Nephron progenitor cell (in vitro differentiated cells): ENCODE data around the gene MAP3K1.

Source experiments
- DNase-seq: peaks from one replicate; pipeline ENCODE4 v3.0.0; 2021
- H3K27ac Mint-ChIP-seq: 2 replicates; pipeline ENCODE4 v1.8.0; 2021; ENCODE audit warnings: mild to moderate bottlenecking, moderate library complexity, mixed read lengths
- H3K27me3 Mint-ChIP-seq: 2 replicates; pipeline ENCODE4 v1.8.0; 2021; ENCODE audit warnings: mild to moderate bottlenecking, low read depth, mixed read lengths; ENCODE audit not compliant: poor library complexity
- H3K36me3 Mint-ChIP-seq: 2 replicates; pipeline ENCODE4 v1.8.0; 2021; ENCODE audit warnings: low read depth, mixed read lengths
- H3K4me1 Mint-ChIP-seq: 2 replicates; pipeline ENCODE4 v1.8.0; 2021; ENCODE audit warnings: mixed read lengths
- H3K4me3 Mint-ChIP-seq: 2 replicates; pipeline ENCODE4 v1.8.0; 2021; ENCODE audit warnings: mild to moderate bottlenecking, moderate library complexity, mixed read lengths
- H3K9me3 Mint-ChIP-seq: 2 replicates; pipeline ENCODE4 v1.8.0; 2021; ENCODE audit warnings: mild to moderate bottlenecking, moderate library complexity, mixed read lengths
- TF ChIP-seq, protein P1 (sequence below): fragments of 200-600 bp; sonication (generic); IDR thresholded peaks from 2 replicates; pipeline ENCODE4 v1.5.0; 2021; ENCODE audit warnings: antibody characterized with exemption

Gene MAP3K1

GRCh38 chr5:56852228-56853000, 37.1 kb downstream of the MAP3K1 start:
- Mint-ChIP-seq H3K4me3 (no peak overlapping the region), H3K9me3 (no peaks in the 10 kb centered on the region), H3K27ac (no peak overlapping the region), H3K27me3 (no peaks in the 10 kb centered on the region), H3K36me3 (peaks cover 6% of the 10 kb centered on the region), H3K4me1 (peaks cover 40% of the 10 kb centered on the region)
- no peak for DNase-seq
- TF ChIP-seq, protein P1, sequence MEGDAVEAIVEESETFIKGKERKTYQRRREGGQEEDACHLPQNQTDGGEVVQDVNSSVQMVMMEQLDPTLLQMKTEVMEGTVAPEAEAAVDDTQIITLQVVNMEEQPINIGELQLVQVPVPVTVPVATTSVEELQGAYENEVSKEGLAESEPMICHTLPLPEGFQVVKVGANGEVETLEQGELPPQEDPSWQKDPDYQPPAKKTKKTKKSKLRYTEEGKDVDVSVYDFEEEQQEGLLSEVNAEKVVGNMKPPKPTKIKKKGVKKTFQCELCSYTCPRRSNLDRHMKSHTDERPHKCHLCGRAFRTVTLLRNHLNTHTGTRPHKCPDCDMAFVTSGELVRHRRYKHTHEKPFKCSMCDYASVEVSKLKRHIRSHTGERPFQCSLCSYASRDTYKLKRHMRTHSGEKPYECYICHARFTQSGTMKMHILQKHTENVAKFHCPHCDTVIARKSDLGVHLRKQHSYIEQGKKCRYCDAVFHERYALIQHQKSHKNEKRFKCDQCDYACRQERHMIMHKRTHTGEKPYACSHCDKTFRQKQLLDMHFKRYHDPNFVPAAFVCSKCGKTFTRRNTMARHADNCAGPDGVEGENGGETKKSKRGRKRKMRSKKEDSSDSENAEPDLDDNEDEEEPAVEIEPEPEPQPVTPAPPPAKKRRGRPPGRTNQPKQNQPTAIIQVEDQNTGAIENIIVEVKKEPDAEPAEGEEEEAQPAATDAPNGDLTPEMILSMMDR, result no peak

DNA sequence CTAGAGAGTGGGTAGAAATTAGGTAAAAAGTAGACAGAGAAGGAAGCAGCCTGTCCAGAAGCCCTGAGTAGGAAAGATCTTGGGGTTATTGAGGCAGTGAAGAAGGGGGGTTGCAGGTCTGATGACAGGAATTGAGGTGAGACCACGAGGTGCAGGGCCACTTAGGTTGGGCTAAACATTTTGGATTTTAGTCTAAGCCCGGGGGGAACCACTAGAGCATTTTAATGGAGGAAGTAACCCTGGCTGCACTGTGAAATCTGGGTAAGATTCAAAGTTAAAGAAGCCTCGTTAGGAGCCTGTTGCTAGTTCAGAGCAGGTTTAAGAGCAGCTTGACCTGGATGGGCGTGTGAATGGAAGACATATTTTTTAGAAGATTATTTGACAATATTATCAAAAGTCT, 38.3 kb downstream of the MAP3K1 start:
- no peak overlapping the region for H3K4me3 Mint-ChIP-seq
- TF ChIP-seq, protein P1, result no peak
- peaks cover 6% of the 10 kb centered on the region for H3K36me3 Mint-ChIP-seq

DNA sequence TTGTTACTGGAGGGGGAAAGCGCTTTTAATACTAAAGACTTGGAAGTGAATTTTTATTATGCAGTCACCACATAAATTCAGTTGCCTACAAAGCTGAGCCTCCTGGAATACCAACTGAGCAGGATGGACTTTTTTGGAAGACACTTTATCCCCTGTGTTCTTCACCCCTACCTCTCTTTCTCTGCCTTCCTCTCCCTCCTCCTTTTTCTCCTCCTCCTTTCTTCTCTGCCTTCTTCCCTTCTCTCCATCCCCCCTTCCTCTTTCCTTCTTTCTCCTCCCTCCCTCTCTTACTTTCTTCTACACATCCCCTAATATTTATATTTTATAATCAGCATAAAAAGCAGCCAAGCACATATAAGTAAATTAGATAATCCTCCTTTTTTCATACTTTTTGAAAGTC, 39.6 kb downstream of the MAP3K1 start:
- H3K9me3 Mint-ChIP-seq, result no peaks in the 10 kb centered on the region
- H3K27me3 Mint-ChIP-seq, result no peaks in the 10 kb centered on the region
- DNase-seq, result no peak
- H3K27ac Mint-ChIP-seq, result no peak overlapping the region
- H3K36me3 Mint-ChIP-seq, result peaks cover 6% of the 10 kb centered on the region
- no peak overlapping the region for H3K4me3 Mint-ChIP-seq
- TF ChIP-seq, protein P1, result no peak
- H3K4me1 Mint-ChIP-seq, result peaks cover 27% of the 10 kb centered on the region

More for the DNA sequence above, 38.3 kb downstream of the MAP3K1 start:
- peaks cover 28% of the 10 kb centered on the region for H3K4me1 Mint-ChIP-seq
- no peak for DNase-seq
- H3K27me3 Mint-ChIP-seq, result no peaks in the 10 kb centered on the region
- H3K27ac Mint-ChIP-seq, result no peak overlapping the region
- H3K9me3 Mint-ChIP-seq, result no peaks in the 10 kb centered on the region

GRCh38 chr5:56856541-56857178, 41.3 kb downstream of the MAP3K1 start:
- no peak for DNase-seq
- Mint-ChIP-seq H3K9me3 (peaks cover 2% of the 10 kb centered on the region), H3K4me1 (peaks cover 22% of the 10 kb centered on the region), H3K4me3 (no peak overlapping the region), H3K36me3 (peaks cover 23% of the 10 kb centered on the region), H3K27me3 (no peaks in the 10 kb centered on the region), H3K27ac (no peak overlapping the region)
- TF ChIP-seq, protein P1, result no peak

DNA sequence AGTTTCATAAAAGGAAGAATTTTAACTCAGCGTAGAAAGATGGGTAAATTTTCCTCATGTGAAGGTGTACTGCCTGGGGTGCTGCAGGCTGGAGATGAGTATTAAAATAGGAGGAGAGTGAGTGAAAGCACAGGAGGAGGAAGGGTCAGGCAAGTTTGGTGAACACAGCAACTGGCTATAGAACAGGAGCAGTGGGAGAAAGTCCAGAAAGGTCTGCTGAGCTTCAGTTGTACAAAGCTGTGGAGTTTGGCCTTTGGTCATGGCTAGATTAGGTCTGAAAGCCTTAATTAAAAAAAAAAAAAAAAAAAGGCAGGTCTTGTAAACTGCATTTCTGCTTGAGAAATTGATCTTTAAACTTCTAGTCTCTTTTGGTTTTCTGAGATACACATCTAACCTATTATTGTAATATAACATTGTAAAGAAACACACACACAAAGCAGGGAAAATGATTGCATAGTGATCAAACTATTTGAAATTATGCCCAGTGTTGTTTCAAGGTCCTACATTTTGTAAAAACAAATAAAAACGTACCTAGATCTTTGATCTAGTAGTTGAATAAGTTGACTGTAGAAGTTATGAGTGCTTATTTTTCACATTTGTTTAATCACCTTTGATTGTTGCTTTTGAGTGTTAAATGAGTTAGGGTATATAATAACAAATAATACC, 43.6 kb downstream of the MAP3K1 start:
- no peak overlapping the region for H3K4me3 Mint-ChIP-seq
- peaks cover 7% of the 10 kb centered on the region for H3K9me3 Mint-ChIP-seq
- H3K27ac Mint-ChIP-seq, result no peak overlapping the region
- DNase-seq, result no peak
- H3K27me3 Mint-ChIP-seq, result no peaks in the 10 kb centered on the region
- peaks cover 35% of the 10 kb centered on the region for H3K36me3 Mint-ChIP-seq
- TF ChIP-seq, protein P1, result no peak
- peaks cover 9% of the 10 kb centered on the region for H3K4me1 Mint-ChIP-seq
